Epidermal melanocyte (primary cell): ENCODE results near the gene HEXIM2.

ENCODE experiments used
- DNase-seq: peaks from one replicate; pipeline ENCODE4 v3.0.0; 2011; ENCODE audit warnings: low spot score; ENCODE audit not compliant: insufficient read length

Gene HEXIM2

GRCh38 chr17:45127548-45128300, 34.0 kb upstream of the HEXIM2 start:
- DNase-seq: no peak

DNA sequence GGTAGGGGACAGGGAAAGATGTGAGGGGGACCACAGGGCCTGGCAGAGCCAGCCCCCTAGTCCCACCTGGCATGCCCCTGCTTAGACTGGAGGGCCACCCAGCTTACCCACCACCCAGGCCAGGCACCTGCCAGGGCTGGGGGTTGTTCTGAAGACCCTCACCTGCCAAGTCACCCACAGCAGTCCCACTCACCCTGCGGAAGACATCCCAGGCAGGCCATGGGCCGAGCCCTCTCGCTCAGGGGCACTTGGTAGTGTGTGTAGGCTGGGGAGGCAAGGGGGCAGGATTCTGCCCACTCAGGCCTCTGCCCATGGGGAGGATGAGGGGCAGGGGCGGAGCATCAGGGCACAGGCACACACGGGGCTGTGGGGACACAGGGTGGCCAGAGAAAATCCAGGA, 33.3 kb upstream of the HEXIM2 start:
- DNase-seq: no peak

DNA sequence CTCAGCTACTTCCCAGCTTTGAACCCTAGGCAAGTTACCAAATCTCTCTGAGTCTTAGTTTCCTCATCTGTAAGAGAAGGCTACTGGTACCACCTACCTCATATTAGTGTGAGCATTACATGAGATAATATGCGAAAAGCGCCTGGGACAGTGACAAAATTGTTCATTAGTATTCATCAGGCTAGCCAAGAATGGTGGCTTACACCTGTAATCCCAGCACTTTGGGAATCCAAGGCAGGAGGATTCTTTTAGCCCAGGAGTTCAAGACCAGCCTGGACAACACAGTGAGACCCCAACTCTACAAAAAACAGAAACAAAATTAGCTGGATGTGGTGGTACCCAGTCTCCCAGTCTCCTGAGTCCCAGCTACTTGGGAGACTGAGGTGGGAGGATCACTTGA, 32.7 kb upstream of the HEXIM2 start:
- DNase-seq: no peak

DNA sequence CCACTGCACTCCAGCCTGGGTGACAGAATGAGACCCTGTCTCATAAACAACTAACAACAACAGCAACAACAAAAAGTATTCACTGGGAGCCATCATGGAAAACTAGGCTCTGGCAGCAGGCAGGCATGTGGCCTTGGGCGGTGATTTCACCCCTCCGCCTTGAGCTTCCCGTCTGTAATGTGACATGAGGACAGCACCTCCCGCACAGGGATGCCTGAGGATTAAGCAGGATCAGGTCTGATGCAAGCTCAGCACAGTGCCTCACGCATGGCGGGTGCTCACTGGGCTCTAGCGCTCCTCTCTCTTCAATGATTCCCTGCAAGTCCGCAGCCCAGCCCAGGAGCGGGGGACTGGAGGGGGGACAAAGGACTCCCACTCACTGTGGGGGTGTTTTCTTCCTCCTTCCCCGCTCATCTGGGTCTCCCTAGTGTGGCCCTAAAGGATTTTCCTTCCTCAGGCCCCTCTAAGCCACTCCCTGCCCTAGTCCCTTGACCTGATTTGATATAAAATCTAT, 32.2 kb upstream of the HEXIM2 start:
- peak; percentile 13 for DNase-seq

- DNase-seq: no peak
These were observed 31.6 kb upstream of the HEXIM2 start for GRCh38 chr17:45129940-45130680.

GRCh38 chr17:45130681-45131615, 30.7 kb upstream of the HEXIM2 start:
- no peak for DNase-seq

DNA sequence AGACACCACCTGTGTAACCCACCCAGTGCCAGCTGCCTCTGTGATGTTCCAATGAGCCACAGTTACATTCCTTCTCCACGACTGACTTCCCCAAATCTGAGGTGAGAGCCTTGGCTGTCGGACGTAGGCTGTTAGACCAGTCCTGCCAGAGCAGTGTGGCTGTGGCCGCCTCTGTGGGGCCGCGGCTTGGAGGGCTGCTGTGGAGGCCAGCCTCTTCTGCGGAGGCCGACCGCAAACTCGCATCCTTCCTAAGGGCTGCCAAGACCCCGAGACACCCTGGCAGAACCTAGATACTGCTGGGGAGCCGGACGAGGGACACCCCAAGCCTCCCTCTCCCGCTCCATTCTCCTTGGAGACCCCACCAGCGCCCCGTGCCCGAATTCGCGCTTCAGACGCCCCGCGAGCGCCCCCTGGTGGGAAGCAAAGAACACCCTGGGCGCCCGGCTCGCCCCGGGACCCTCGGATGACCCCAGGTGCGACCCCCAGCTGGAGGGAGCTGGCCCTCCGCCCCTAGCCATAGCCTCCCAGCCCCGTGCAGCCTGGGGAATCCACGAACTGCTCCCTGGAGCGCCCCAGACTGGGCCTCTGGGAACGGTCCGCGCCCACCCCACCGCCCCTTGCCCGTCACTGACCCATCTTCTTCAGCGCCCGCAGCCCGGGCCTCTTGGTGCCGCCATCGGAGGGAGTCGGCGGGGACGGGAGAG, 29.9 kb upstream of the HEXIM2 start:
- no peak for DNase-seq

- no peak for DNase-seq
These were observed 29.4 kb upstream of the HEXIM2 start, which contains the start of gene PLCD3 for GRCh38 chr17:45132320-45132571. Gene PLCD3, minus strand, starts transcription at chr17:45132515. Its CDS starts 105 bp downstream, at chr17:45132410.

DNA sequence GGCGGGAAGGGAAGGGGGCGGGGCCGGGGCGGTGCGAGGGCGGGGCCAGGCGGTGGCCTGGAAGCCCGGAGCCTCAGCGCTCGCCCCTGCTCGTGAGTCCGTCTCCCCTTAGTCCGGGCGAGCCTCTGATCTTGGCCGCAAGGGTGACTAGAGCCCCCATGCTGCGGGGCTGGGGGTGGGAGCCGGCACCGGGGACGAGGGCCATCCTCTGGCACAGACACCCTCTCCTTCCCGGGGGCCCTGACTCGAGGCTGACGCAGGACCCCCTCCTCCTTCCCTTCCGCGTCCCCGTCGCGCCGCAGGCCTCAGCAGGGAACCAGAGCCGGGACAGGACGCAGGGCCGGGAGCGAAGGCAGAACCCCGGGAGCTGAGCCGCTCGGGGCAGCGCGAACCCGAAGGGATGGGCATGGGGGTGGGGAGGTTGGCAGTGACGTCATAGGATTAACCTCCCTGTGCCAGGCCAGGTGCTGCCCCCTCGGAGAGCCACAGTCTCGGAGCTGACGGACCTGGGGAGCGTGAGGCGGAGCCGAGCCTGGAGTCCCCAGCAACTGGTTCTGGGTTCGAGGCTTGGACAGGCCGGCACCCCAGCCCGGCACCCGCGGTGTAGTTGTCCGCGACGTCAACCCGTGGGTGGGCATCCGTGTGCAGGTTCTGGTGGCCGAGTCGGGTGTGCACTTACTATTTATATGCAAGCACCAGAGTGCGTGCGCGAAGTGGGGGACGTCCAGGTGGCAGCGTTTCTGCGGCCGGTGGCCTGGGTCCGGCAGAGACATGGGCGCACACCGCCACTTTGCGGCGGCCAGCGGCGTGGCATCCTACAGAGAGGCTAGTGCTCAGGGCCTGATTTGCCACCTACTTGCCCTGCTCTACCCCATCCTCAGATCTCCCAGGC, 28.9 kb upstream of the HEXIM2 start:
- peak; percentile 86 for DNase-seq

- peak; percentile 100 for DNase-seq
These were observed 26.3 kb upstream of the HEXIM2 start, which contains the start of gene ACBD4 for GRCh38 chr17:45135192-45135977. Gene ACBD4, plus strand, starts transcription at chr17:45135687. Its CDS starts 458 bp downstream, at chr17:45136145.

DNA sequence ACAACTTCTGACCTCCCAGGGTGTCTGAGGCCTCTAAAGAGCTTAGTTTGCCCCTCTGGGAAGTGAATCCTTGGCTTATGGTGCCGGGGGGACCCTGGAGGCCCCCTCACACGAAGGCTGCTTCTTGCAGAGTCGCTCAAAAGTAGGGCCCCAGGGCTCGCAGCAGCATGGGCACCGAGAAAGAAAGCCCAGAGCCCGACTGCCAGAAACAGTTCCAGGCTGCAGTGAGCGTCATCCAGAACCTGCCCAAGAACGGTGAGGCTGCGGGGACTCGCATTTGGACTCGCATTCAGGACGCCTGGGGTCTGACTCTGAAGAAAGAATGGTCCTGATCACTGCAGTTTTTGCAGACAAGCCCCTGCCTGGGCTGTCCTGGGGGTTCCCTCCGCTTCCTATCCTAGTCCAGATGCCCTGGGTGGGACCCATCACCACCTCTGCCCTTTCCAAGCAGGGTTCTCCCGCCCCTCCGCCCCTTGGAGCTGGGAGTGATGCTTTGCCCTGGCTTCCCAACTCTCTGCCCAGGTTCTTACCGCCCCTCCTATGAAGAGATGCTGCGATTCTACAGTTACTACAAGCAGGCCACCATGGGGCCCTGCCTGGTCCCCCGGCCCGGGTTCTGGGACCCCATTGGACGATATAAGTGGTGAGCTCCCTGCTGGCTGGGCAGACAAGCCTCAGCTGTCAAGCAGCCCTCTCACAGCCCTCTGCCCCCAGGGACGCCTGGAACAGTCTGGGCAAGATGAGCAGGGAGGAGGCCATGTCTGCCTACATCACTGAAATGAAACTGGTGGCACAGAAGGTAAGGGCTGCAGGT, 25.5 kb upstream of the HEXIM2 start:
- no peak for DNase-seq

GRCh38 chr17:45136846-45137560, 24.7 kb upstream of the HEXIM2 start:
- DNase-seq: no peak

DNA sequence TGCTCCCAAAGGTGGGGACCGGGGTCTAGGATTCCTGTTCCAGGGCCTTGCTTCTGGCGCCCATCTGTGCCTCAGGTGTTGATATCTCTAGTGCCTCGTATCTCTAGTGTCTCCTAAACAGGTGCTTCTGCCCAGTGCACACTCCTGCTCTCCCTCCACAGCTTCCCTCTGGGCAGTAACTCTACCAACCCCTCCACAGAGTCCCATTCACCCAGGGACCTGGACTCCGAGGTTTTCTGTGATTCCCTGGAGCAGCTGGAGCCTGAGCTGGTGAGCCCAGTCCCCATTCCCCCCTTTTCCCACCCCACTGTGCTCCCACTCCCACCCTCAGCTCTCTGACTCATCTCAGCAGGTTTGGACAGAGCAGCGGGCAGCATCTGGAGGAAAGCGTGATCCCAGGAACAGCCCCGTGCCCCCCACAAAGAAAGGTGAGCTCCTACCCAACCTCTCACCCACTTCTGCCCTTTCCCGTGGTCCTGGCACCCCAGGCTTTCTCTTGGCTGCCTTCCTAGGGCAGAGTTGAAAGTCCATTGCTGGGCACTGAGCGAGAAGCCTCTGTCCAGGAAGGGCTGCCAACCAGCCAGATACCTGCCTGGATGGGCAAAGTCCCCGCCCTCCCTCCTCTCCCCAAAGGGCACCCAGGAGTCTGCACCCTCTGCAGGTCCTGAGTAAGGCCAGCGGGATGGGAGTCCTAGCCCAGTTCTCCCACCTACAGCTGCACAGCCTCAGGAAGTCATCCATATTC, 23.9 kb upstream of the HEXIM2 start:
- no peak for DNase-seq

GRCh38 chr17:45138911-45139532, 22.7 kb upstream of the HEXIM2 start:
- DNase-seq: no peak

DNA sequence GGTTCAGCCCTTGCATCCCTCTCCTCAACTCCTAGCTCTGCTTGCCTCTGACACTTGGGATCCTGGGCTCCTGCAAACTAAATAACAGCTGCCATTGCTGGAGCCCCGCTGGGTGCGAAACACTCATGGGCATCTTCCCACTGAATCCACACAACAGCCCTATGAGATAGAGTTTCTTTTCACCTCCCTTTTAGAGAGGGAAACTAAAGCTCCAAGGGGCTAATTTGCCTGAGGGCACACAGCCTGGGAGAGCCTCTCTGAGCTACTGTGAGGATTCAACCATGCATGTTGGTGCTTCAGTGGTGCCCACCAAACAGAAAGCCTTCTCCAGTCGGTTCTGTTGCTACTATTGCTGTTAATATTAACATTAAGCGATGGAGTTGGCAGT, 22.1 kb upstream of the HEXIM2 start:
- DNase-seq: no peak

DNA sequence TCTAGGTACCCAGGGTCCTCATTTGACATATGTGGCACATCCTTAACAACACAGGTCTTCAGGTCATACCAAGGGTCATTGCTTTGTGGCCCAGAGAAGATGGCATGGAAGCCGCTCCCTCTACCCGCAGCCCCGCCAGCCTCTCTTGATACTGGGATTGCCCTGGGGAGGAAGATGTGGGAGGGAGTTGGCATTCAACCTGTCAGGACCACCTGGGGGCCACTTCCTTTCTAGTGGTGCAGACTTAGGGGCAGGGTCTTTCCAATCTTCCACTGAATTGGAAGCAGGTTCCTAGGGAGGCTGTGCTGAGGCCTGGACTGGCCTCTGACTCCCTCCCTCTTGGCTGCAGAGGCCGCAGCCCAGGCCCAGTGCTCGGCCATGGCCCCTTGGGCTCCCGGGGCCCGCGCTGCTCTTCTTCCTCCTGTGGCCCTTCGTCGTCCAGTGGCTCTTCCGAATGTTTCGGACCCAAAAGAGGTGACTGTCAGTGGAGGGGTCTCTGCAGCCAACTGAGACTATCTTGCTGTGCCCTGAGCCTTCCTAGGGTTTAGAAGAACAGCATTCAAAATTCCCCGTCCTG, 18.5 kb upstream of the HEXIM2 start:
- no peak for DNase-seq
